ENCODE measurements around the gene LYST. TPM values are rescaled to one million over a fixed set of nuclear protein-coding genes. Genes with fewer than 3 reads are reported as not detected.

Gene LYST
- total RNA-seq, 4 donors from 2014 or later = 22.9 to 44.4 (median 31.9) TPM

DNA sequence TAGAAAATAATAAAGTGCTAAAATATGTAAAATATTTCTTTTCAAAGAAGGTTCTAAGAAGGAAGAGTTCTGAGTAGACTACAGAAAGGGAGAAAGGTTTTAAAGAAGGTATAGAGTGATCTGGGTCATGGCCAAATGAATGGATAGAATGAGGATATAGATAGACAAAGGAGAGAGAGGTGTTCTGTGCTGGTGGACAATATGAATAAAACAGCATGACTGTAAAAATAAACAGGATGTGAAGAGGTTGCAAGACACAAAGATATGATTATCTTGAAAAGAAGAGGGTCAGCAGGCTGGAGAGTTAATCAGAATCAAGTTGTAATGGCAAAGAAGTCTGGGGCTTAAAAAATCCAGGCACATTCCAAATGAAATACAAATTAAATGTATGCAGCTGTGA, 130.4 kb downstream of the LYST start:
- H3K36me3 ChIP-seq = peaks cover 0 to 39% (median 17%) of the 10 kb centered on the region in 4 donors
- H3K4me1 ChIP-seq = no peaks in the 10 kb centered on the region
- H3K9me3 ChIP-seq = no peaks in the 10 kb centered on the region
- DNase-seq (ENCODE audit: extremely low spot score) = no peak
- intact Hi-C loops (cut with DNase I) = no loop called here
- no peak overlapping the region for H3K4me3 ChIP-seq
- no peaks in the 10 kb centered on the region for H3K27me3 ChIP-seq
- H3K27ac ChIP-seq (replicated peaks in 1 of 4) = no peak overlapping the region
- no peak for TF ChIP-seq EP300 (IDR thresholded peaks at IDR 0.05)

- no peak for DNase-seq (ENCODE audit: extremely low spot score)
- intact Hi-C loops (cut with DNase I) = no loop called here
- WGBS = 83% methylated on average over 2 of the region's 2 CpGs
- Histone ChIP-seq H3K27me3 (no peaks in the 10 kb centered on the region), H3K4me1 (no peaks in the 10 kb centered on the region), H3K36me3 (peaks cover 0 to 38% (median 15%) of the 10 kb centered on the region in 4 donors), H3K4me3 (no peak overlapping the region), H3K27ac (replicated peaks in 1 of 4) (no peak overlapping the region), H3K9me3 (no peaks in the 10 kb centered on the region)
- no peak for TF ChIP-seq POLR2A (IDR thresholded peaks at IDR 0.05; ENCODE audit: low read depth)
- no peak for TF ChIP-seq EP300 (IDR thresholded peaks at IDR 0.05)
- TF ChIP-seq POLR2AphosphoS5 (IDR thresholded peaks at IDR 0.05) = no peak
- no peak for TF ChIP-seq CTCF (IDR thresholded peaks at IDR 0.05)
These were observed 131.1 kb downstream of the LYST start for GRCh38 chr1:235735621-235736020.

- Histone ChIP-seq H3K4me1 (no peaks in the 10 kb centered on the region), H3K27ac (replicated peaks in 1 of 4) (no peak overlapping the region), H3K36me3 (peaks cover 0 to 42% (median 13%) of the 10 kb centered on the region in 4 donors), H3K9me3 (no peaks in the 10 kb centered on the region), H3K27me3 (no peaks in the 10 kb centered on the region), H3K4me3 (no peak overlapping the region)
- intact Hi-C loops (cut with DNase I) = no loop called here
- no peak for DNase-seq (ENCODE audit: extremely low spot score)
- no peak for TF ChIP-seq POLR2A (IDR thresholded peaks at IDR 0.05; ENCODE audit: low read depth)
- no peak for TF ChIP-seq EP300 (IDR thresholded peaks at IDR 0.05)
- TF ChIP-seq CTCF (IDR thresholded peaks at IDR 0.05) = no peak
These were observed 132.4 kb downstream of the LYST start for GRCh38 chr1:235734335-235734734.

DNA sequence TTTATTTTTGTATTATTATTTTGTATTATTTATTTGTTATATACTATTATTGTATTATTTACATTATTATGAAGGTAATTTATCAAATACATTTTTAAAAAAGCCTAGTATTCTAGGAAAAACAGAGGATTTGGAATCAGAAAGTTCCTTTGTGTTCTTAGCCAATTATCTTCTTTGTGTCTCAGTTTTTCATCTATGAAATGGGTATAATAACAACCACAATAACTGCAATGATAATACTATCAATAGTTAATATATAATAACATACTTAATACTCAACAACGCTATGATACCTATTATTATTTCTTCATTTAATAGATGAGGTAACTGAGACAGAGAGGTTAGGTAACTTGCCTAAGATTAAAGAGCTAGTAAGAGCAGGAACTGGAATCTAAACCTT, 136.7 kb downstream of the LYST start:
- H3K27me3 ChIP-seq = no peaks in the 10 kb centered on the region
- H3K36me3 ChIP-seq = peaks cover 0 to 50% (median 27%) of the 10 kb centered on the region in 4 donors
- no peak for TF ChIP-seq EP300 (IDR thresholded peaks at IDR 0.05)
- no peak for TF ChIP-seq POLR2A (IDR thresholded peaks at IDR 0.05; ENCODE audit: low read depth)
- no peak for TF ChIP-seq POLR2AphosphoS5 (IDR thresholded peaks at IDR 0.05)
- DNase-seq (ENCODE audit: extremely low spot score) = no peak
- intact Hi-C loops (cut with DNase I) = no loop called here
- H3K9me3 ChIP-seq = no peaks in the 10 kb centered on the region
- no peak overlapping the region for H3K27ac ChIP-seq (replicated peaks in 1 of 4)
- 94% methylated on average over 1 of the region's 1 CpG for WGBS
- H3K4me3 ChIP-seq = no peak overlapping the region
- H3K4me1 ChIP-seq = no peaks in the 10 kb centered on the region

- Histone ChIP-seq H3K27ac (replicated peaks in 1 of 4) (no peak overlapping the region), H3K4me3 (no peak overlapping the region), H3K36me3 (peaks cover 33 to 78% (median 49%) of the 10 kb centered on the region in 4 donors), H3K27me3 (no peaks in the 10 kb centered on the region), H3K9me3 (no peaks in the 10 kb centered on the region), H3K4me1 (no peaks in the 10 kb centered on the region)
- no peak for DNase-seq (ENCODE audit: extremely low spot score)
- intact Hi-C loops (cut with DNase I) = no loop called here
- no peak for TF ChIP-seq EP300 (IDR thresholded peaks at IDR 0.05)
- 89% methylated on average over 1 of the region's 1 CpG for whole genome bisulfite sequencing
These were observed 140.1 kb downstream of the LYST start for GRCh38 chr1:235726557-235726956.

GRCh38 chr1:235725434-235725833, 141.3 kb downstream of the LYST start:
- no peaks in the 10 kb centered on the region for H3K27me3 ChIP-seq
- no peak overlapping the region for H3K27ac ChIP-seq (replicated peaks in 1 of 4)
- H3K4me3 ChIP-seq = no peak overlapping the region
- H3K4me1 ChIP-seq = no peaks in the 10 kb centered on the region
- intact Hi-C loops (cut with DNase I) = no loop called here
- H3K9me3 ChIP-seq = no peaks in the 10 kb centered on the region
- DNase-seq (ENCODE audit: extremely low spot score) = no peak
- no peak for TF ChIP-seq POLR2AphosphoS5 (IDR thresholded peaks at IDR 0.05)
- WGBS = 74% methylated on average over 3 of the region's 3 CpGs
- H3K36me3 ChIP-seq = peaks cover 44 to 83% (median 54%) of the 10 kb centered on the region in 4 donors

DNA sequence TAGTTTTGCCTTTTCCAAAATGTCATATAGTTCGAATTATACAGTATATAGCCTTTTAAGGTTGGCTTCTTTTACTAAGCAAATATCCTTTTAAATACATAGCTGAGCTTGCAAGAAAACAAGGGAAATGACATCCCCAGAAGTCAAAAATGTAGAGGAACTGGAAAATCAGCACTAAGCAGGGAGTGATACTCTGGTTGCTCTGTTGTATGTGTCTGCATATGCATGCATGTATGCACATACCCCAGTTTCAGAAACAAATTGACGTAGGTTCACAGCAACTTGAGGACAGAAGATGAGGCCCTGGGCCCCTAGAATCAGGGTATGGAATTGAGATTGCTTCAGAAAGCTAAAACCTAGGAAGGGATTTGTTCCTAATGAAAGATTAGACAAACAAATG, 142.0 kb downstream of the LYST start:
- Histone ChIP-seq H3K4me1 (no peaks in the 10 kb centered on the region), H3K36me3 (peaks cover 49 to 83% (median 54%) of the 10 kb centered on the region in 4 donors), H3K4me3 (no peak overlapping the region), H3K27ac (replicated peaks in 1 of 4) (no peak overlapping the region), H3K9me3 (no peaks in the 10 kb centered on the region), H3K27me3 (no peaks in the 10 kb centered on the region)
- DNase-seq (ENCODE audit: extremely low spot score) = no peak
- intact Hi-C loops (cut with DNase I) = no loop called here
- TF ChIP-seq EP300 (IDR thresholded peaks at IDR 0.05) (no peak), CTCF (IDR thresholded peaks at IDR 0.05) (no peak), POLR2AphosphoS5 (IDR thresholded peaks at IDR 0.05) (no peak), POLR2A (IDR thresholded peaks at IDR 0.05; ENCODE audit: low read depth) (no peak)
- 92% methylated on average over 2 of the region's 2 CpGs for WGBS
